SKM-1 (cell line): ENCODE measurements around the gene TEAD4.
"Not testable (repeated sequence)": the region's sequence is repeated elsewhere in the genome, so short reads cannot be mapped to it uniquely, and the experiment has no call there.

Source experiments
- DNase-seq: peaks from one replicate; lab custom pipeline; 2025; ENCODE audit not compliant: unreplicated experiment; lab: John Stamatoyannopoulos, UW

Gene TEAD4

GRCh38 chr12:3045989-3046388 lies 86.8 kb downstream of the TEAD4 start:
- no peak for DNase-seq

- no peak for DNase-seq
Observed at GRCh38 chr12:3046441-3047200, 87.4 kb downstream of the TEAD4 start.

- DNase-seq: no peak
Observed at GRCh38 chr12:3047961-3048360, 88.8 kb downstream of the TEAD4 start.

- no peak for DNase-seq
Observed at GRCh38 chr12:3048540-3048939, 89.3 kb downstream of the TEAD4 start.

DNA sequence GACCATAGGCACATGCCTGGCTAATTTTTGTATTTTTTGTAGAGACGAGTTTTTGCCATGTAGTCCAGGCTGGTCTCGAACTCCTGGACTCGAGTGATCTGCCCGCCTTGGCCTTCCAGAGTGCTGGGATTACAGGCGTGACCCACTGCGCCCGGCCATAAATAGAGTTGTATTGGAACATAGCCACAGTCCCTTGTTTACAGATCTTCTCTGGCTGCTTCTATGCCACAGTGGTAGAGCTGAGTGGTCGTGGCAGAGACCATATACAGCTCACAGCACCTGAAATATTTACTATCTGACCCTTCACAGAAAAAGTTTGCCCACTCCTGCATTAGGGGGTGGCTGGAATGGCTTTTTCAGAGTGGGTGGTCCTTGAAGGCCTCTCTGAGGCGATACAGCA lies 90.0 kb downstream of the TEAD4 start:
- DNase-seq: no peak

DNA sequence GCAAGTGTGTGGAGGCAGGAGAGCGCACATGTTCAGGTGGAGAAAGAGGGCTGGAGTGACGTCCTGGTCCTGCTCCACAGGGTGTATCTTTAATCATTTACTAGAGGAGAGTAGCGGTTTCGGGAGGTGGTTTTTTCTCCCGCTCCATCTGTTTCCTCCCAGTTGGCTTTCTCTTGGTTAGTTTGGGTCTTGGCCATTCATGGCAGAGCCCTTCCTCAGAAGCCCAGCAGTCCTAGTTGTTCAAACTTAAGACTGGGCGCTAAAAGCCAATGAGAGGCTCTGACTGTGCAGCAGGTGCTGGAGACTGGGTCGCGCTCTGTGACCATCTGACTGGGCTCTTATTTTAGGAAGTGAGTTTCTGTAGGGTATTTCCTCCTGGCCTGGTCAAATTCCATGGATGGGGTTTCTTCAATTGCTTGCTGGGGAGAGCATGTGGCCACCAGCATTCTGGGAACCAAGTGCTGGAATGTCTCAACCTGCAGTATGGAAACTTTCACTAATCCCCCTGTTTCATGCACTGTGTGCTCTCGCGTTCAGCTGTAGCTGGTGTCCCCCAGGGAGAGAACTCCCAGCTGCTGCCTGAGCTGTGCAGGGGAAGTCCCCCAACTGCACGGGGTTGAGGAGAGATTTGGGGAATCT lies 90.5 kb downstream of the TEAD4 start:
- DNase-seq: no peak

DNA sequence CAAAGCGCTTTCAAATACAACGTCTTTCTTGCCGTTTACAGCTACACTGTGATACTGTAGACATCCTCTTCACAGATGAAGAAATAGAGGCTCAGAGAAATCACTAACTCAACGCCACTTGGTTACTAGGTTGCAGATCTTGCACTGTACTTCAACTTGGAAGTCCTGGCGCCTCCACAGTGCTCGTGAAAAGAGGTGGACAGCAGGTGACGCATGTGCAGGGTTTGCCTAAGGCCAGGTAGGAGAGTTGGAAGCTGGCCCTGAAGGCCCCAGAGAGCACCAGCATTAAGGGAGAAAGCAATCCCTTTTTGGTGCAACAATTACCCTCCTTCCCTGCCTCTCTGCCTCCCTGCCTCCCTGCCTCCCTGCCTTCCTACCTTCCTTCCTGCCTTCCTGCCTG lies 95.2 kb downstream of the TEAD4 start:
- no peak for DNase-seq

GRCh38 chr12:3055026-3055703 lies 96.0 kb downstream of the TEAD4 start:
- no peak for DNase-seq

DNA sequence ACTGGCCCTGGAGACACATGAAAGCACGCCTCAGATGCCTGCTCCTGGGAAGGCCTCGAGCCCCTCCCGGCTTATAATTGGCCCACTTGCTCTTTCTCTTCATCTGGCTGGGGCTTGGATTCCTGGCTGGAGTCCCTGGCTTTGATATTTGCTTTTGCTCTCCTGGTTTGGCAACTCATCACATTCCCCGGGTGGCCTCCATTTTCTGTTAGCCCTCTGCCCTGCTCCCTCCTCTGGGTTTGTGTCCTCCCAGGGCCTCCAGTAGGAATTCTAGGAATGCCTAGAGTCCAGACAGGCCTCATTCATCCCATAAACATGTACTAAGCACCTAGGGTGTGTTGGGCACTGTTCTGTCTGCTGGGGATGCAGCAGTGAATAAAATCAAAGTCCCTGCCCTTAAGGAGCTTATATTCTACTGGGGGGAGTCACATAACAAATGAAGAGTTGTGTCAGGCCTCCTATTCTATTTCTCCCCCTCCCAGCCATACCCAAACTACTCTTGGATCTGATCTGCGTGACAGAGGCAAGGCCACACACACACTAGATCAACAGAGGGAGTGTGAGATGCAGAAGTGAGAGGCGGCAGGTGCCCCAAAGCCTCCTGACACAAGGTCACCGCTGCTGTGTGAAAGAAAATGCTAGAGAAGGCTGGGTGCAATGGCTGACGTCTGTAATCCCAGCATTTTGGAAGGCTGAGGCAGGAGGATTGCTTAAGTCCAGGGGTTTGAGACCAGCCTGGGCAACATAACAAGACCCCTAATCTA lies 96.7 kb downstream of the TEAD4 start:
- DNase-seq: no peak

DNA sequence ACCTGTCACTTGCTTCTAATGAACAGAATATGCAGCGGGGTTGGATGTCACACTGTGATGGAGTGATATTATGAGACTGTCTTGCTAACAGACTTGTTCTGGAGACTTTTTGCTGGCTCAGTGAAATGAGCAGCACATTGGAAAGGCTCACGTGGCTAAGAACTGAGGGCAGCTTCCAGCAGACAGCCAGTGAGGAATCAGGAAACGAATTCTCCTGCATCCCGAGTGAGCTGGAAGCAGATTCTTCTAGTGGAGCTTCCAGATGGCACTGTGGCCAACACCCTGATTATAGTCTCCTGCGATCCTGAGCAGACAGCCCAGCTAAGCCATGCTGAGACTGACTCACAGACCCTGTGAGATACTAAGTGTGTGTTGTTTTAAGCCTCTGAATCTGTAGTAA lies 101.9 kb downstream of the TEAD4 start:
- DNase-seq: no peak

GRCh38 chr12:3061501-3062215 lies 102.5 kb downstream of the TEAD4 start:
- DNase-seq: no peak

DNA sequence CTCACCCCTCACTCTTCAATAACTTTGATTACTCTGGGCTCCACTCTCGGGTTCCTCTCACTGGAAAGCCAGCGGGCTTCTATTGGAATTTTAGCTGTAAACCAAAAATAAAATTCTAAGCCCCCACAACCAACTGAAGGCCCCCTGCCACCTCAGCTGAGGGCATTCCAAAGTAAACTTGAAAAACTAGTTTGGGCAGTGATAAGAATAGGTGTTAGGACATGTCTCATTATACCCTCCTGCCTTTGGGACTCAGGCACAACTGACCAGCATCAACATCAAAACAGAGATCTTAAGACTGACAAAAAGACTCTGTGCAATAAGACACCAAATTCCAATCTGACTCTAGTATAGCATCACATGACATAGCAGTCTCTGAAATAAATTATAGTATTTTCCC lies 106.1 kb downstream of the TEAD4 start:
- no peak for DNase-seq

GRCh38 chr12:3065846-3066245 lies 106.6 kb downstream of the TEAD4 start:
- not testable (repeated sequence) for DNase-seq

GRCh38 chr12:3069714-3070113 lies 110.5 kb downstream of the TEAD4 start:
- DNase-seq: no peak

DNA sequence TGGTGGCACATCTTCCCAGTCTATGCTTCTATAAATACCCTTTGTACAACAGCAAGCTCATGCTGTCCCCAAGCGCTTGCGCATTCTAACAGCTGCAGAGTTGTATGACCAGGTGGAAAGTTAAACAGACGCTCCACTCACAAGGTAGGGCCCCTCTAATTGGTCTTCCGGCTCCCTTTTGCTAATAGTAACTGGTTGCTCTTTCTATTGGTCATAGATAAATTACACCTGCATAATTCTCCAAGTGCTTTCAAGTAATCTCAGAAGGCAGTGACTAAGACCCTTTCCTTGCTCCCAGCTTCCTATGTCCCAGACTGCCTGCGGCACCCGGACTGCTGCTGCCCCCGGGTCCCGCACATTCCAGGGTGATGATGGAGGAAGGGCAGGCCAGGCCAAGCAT lies 111.9 kb downstream of the TEAD4 start:
- DNase-seq: no peak

DNA sequence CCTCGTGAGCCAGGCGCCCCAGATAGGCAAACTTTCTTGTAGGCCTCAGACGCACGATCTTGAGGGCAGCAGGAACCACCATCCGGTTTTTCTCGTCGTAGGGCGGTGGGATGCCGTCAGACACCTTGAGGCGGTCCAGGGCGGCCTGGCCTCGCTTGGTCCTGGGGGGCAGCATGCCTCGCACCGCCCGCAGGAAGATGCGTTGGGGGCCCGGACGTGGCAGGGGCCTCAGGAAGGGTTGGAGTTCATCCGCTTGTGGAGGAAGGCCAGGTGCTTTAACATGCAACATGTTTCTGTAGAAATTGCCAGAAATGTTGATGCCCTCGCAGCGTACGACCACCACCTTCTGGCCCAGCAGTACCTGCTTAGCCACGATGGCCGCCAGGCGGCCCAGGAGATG lies 112.5 kb downstream of the TEAD4 start:
- no peak for DNase-seq

DNA sequence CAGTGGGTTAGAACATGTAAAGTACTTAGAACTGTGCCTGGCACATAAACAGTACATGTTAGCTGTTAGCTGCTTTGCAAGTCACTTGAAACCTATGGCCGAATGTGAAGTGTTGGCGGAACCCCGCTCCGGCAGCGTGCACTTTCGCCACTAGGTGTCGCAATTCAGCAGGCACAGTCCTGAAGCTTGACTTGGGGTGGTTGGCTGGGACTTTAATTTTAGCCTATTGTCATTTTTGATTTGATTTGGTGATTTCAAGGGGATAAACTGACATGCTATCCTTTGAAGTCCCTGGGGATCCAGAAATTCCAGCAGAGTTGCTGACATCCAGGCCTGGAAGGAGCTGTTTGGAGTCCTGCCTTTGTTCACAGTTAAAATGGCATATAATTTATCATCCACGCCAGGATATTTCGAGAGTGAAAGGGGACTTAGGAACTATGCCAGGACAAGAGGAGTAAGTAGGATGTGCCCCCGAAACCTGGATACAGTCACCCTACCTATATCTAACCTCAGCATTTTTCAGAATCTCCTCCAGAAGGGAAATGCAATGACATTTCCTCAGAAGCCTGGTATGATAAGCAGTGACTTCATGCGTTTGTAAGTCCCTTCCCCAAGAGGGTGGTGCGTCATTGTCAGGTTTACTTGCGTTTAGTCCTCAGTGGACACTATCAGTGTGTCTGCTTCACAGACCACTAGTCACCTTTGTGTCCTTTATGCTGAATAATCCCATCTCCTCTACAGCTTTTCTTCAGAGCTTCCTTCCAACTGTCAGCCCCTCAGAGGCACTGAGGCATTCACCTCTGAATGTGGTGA lies 114.4 kb downstream of the TEAD4 start:
- DNase-seq: peak; percentile 4

GRCh38 chr12:3075315-3075714 lies 116.1 kb downstream of the TEAD4 start:
- no peak for DNase-seq

- DNase-seq: no peak
Observed at GRCh38 chr12:3076730-3077571, 117.8 kb downstream of the TEAD4 start, which contains the start of gene TSPAN9. TSS of gene TSPAN9 (plus strand) at chr12:3077379. CDS start at chr12:3201194, 123,815 bp downstream.
